ENCODE results near the gene UBAP2.
A peak's percentile ranks its signal among the peaks of the same experiment; 100 is the strongest.
"Not testable (repeated sequence)": the region's sequence is repeated elsewhere in the genome, so short reads cannot be mapped to it uniquely, and the experiment has no call there.

Gene UBAP2

DNA sequence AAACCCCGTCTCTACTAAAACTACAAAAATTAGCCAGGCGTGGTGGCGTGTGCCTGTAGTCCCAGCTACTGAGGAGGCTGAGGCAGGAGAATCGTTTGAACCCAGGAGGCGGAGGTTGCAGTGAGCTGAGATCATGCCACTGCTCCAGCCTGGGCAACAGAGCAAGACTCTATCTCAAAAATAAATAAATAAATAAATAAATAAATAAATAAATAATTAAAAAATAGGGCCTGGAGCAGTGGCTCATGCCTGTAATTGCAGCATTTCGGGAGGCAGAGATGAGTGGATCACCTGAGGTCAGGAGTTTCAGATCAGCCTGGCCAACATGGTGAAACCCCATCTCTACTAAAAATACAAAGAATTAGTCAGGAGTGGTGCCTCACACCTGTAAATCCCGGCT, 86.2 kb downstream of the UBAP2 start:
- not testable (repeated sequence) for DNase-seq

DNA sequence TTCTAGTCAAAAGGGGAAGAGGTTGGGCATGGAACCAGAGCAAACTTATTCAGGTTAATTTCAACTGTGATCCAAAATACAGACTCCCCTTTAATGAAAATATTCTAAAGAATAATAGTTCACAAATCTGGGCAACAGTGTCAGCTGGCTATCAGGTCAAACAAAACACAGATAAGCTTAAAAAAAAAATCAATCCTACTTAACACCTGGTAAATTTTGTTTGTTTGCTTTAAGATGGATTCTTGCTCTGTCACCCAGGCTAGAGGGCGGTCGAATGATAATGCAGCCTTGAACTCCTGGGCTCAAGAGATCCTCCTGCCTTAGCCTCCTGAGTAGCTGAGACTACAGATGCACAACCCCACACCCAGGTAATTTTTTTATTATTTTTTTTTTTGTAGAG, 89.0 kb downstream of the UBAP2 start:
- no peak for DNase-seq

DNA sequence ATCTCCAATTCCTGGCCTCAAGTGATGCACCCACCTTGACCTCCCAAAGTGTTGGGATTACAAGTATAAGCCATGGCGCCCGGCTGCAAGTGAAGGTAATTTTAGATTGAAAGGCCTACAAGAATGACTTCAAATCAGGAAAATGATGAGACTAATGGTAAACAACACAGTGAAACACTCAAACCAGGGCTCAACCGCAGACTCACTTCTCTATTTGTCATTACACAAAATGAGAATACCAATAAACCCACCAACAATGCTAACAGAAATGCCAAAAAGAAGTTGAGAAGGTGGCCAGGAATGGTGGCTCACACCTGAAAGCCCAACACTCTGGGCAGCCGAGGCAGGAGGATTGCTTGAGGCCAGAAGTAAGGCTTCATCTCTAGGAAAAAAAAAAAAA, 92.1 kb downstream of the UBAP2 start:
- no peak for DNase-seq

DNA sequence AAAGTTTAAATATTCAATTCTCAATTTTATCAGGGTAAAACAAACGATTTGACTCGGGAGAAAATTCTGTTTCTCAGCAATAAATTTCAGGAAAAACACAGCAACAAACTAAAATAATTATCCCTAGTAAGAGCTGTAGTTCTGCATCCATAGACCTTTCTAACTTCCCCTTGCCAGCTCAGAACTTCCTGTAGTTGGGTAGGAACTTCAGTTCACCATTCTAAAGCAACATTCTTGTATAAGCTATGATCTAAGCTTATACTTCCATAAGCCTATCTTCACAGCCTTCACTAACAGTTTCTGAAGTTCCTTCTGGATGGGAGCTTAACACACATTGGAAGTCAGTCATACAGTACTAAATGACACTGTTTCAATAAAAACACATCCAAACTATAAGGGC, 96.6 kb downstream of the UBAP2 start:
- DNase-seq: no peak

DNA sequence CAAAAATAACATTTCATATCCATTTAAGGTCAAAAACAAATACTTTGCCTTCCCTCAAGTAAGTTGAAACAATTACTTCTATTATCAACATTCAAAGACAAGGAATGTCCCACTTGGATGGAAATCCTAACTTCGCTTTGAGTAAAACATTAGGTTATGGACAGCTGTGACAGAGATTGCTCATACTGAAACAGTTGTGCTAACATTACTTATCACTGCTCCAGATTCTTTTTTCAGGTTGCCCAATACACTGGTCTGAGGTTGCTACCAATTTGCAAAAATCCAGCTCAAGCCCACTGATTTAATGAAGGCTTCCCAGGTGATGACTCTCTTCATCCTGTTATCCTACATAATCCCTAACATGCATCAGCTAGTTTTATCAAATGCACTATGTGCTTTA, 98.3 kb downstream of the UBAP2 start:
- DNase-seq: no peak

DNA sequence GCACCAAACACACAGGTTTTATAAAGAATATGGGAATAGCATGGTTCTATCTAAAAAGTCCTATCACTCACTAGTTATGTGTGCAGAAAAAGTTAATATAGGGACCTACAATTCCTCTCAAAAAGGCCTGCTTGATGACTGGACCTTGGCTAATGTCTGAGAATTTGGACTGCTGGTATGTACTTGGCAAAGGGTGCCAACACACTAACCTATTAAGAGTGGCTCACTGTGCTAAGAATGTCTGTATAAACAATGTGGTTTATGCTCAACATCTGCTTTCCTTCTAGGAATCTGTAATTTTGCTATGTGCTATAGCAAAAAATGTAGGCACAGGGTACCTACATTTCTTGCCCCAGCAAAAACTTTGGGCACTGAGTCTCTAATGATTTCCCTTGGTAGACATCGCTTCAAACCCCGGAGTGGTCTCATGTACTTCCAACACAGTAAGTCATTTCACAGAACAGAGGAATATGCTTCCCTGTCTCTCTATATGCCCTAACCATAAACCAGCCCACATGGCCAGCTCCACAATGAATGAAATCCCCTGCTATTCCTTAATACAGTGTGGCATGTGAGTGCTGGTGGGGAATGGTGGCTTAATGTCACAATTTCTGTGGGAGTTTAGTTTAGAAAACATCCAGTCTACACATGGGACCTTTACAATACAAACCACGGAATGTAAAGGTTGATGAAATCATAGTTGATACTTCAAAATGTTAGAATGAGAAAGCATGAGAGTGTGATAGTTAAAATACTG, 101.7 kb downstream of the UBAP2 start:
- no peak for DNase-seq

DNA sequence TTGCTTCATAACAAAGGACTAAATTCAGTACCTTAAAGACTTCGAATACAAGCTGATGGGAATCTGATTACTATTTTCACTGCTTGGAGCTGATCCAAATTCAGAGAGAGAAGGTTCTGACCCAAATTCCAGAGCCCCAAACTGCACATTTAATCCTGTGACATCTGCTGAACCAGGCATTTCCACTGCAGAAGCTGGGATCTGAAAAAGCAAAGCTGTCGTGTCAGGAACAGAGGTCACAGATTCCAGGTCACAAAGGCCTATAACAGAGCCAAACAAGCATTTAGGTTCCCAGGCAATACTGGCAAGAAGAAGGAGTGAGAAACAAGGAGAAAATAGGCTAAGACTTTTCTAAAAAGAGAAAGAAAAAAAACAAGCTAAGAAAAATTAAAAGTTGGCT, 105.3 kb downstream of the UBAP2 start:
- no peak for DNase-seq

DNA sequence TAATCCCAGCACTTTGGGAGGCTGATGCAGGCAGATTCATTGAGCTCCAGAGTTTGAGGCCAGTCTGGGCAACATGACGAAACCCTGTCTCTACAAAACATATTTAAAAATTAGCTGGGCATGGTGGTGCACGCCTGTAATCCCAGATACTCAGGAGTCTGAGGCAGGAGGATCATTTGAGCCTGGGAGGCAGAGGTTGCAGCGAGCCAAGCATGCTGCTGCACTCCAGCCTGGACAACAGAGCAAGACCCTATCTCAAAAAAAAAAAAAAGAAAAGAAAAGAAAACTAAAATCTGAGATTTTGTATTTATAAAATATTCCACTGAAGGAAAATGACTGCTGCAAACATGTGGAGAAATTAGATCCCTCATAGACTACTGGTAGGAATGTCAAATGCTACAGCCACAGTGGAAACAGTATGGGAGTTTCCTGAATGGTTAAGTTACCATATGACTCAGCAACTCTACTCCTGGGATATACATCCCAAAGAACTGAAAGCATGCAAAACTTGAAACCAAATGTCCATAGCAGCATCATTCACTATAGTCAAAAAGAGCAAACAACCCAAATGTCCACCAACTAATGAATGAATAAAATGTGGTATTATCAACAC, 106.1 kb downstream of the UBAP2 start:
- no peak for DNase-seq

DNA sequence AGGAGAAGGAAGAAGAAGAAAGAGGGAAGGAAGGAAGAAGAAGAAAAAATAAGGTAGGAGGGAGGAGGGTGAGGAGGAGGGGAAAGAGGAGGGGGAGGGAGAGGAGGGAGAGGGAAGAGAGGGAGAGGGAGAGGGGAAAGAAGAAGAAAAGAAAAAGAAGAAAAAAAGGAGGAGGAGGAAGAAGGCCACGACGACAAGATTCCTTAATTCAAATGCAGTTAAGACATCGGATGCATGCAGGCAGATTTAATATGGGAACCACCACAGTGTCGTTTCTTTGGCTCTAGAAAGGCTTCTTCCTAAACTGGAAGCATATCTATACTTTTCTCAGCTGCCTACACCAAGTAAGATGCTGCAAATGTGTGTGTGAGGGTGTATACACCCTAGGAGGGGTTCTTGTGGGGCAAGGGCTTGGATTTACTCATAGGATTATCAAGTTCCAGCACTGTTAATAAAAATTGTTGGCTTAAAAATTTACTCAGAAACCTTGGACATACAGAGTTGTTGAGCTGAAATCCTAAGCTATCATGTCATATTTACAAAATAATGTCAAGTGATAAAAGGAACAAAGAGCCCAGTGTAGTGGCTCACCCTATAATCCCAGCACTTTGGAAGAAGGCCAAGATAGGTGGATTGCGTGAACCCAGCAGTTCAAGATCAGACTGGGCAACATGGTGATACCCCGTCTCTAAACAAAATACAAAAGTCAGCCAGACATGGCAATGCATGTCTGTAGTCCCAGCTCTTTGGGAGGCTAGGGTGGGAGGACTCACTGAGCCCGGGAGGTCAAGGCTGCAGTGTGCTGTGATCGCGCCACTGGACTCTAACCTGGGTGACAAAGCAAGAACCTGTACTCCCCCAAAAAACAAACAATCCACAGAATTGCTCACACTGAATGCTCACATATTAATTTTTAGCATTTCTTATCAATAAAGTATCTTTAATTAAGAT, 108.5 kb downstream of the UBAP2 start:
- DNase-seq: no peak

DNA sequence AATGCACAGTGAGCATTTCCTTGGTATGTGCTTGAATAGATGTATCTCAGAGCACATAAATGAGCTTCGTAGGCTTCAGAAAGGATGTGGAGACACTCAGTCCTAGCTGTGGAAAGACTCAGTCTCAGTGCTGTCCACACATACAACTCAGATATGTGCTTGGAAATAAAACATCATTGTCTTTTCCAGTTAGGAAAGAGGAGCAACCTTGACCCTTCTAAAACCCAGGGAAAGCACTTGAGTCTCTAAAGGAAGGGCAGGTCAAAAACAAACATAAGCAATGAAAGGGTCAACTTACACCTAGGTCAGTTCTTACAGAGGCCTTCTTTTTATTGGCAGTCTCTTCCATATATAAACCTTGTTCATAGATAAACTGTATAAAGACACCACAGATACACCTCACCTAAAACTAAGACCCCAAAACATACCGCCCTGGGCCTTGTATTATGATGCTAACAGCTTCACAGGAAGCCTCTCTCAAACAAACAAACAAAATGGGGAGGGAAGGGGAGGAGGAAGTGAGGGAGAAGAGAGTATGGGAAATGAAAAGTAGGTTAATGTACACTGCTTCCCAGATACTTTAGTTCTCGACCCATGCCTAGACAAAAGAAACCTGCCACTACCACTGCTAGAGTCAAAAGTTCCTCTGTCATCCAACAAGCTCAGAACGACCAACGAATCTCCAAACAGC, 114.4 kb downstream of the UBAP2 start:
- DNase-seq: no peak

DNA sequence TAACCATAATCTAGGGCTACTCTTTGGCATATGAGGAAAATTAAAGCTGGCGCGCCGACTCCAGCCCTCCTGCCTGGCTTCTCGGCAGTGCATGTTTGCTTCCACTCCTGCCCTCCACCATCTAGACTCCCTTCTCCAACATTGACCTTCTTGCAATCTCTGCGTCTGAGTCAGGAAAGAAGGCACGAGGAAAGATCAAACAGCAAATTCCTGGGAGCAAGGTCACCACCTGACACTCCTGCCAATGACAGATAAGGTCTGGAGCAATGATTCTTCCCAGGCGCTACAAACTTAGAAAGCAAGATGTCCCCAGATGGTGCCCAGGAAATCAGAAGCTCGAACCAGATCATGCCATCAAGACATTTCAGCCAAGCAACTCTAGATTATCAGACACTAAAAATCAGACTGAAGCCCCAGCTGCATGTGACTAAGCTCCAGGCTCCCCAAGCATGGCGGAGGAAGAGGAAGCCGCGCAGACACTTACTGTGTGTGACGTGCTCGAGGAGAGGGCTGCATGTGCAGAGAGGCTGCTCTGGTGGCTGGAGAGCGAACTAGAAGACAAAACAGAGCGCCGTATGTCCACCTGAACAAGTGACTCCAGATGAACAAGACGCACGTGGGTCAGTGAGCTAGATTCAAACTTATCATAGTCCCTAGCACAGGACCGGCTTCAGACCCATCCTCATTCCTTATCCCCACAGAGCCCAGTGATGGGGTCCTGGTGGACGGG, 116.4 kb downstream of the UBAP2 start:
- DNase-seq: no peak

DNA sequence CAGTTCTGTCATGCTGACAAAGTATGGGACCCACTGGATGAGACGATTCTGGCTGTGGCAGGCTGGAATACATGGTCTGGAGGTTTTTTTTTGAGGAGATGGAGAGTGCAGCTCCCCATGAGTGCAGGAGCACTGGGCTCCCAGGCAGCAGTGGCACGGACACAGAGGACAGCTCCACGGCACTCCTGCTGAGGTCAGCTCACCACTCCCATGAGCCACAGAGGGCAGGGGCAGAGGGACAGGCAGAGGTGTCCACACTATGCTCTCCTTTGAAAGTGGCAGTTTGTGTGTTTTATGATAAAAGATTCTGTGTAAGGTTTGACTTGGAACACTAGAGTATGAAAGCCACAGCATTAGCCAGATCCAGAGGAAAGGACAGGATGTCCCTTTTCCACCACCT, 117.4 kb downstream of the UBAP2 start:
- no peak for DNase-seq

DNA sequence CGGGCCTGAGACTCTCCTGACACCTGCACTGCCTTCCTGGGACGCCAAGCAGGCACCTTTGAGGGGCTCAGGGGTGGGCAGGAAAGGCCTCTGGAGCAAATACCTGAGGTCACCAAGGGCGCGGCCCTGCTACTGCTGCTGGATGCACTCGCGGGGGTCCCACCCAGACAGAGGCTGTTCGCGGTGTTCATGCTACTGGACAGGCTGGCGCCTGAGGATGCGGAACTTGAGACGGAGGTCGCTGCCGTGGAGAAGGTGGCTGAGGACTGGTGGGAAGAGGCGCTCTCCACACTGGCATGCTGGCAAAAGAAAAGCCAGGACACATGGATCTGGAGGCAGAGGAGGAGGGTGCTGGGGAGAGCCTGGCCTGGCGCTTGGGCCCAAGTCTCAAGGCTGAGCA, 121.0 kb downstream of the UBAP2 start:
- no peak for DNase-seq

DNA sequence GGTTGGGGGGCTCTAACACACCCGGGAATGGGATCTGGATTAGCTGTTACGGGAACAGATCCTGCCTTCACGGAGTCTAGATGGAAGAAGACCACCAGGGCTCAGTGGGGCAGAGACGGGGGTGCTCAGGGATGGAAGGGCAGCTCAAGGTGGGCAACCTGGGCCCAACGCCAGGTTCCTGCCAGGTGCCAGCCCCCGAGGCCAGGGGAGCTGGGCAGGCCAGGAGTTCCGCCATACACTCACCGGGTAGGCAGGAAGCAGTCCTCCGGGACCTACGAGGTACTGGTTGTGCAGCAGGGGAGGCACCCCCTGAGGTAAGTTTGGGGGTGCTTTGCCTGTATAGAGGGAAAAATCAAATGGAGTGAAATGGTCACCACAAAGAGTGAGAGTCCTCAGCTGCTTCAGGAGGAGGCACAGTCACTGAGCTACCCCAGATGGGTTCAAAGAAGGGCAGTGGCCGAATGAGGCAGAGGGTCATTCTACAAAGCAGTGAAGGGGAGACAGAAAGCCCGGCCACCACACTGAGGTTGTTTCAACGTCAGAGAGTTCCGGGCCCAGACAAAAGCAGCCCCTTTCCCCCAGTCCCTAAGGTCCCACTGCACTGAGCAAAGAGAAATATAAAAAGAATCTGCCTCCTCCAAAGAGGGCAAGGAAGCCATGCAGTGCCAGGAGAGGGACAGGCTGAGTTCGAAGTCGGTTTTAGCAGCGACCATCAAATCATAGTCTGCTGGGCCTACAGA, 121.8 kb downstream of the UBAP2 start:
- no peak for DNase-seq

DNA sequence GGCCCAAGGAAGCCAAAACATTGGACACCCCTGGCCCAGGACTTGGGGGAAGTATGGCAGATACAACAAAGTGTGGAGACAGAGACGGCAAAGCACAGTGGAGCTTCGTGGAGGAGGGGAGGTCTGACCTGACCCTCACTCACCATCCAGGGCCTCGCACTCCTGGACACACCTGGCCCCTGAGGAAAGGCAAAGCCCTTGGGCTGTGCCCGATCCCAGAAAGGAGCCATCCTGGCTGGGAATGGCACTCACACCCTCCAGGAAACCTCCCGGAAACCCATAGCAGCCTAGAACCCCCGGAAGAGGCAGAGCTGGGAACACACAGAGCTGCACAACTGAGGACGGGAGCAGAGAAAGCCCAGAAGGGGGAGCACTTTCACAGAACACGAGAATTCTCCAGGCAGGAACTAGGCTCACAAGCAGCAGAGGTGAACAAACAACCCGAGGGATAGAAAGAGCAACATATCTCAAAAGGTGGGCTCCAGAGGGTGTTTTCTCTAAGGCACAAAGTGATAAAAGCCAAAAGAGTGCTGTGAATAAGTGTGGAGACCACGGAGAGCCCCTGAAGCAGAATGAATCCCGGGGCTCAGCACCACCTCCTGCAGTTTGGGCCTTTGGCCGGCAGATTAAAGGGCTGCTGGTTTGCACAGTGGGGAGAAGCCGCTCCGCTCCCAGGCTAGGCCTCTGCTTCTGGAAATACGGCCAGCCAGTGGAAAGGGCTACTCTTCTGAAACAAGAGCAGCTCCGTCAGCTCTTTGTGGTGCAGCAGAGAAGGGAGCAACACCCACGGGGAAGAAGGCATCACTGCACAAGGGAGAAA, 123.5 kb downstream of the UBAP2 start:
- DNase-seq: peak; percentile 33

DNA sequence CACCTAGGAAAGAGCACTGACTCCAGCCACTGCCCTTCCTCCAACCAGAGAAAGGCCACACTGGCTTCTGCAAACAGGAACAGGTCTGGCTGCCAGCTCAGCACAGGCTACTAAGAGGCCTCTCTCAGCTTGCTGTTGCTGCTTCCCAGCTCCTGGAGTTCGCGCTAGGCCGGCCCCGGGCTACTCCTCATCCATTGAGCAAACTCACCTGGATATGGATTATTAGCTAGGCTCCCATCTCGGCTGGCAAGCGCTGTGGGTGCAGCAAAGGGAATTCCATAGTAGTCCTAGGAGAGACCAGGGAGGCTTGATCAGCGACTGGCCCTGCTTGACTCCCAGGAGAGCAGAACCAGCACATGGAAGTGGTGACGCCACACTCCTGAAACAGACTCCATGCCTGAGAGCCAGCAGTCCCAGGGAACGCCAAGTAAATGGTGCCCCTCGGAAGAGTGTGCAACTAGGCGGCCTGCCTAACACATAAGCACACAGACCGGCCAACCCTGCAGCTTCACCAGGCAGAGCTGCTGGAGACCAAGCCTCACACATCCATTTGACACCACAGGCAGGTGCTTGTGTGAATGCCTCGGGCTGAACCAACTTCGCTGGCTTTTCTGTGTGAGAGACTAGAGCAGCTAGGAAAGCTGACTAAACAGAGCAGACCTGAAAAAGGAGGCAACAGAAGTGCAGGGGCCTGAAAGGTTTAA, 124.5 kb downstream of the UBAP2 start:
- DNase-seq: no peak

DNA sequence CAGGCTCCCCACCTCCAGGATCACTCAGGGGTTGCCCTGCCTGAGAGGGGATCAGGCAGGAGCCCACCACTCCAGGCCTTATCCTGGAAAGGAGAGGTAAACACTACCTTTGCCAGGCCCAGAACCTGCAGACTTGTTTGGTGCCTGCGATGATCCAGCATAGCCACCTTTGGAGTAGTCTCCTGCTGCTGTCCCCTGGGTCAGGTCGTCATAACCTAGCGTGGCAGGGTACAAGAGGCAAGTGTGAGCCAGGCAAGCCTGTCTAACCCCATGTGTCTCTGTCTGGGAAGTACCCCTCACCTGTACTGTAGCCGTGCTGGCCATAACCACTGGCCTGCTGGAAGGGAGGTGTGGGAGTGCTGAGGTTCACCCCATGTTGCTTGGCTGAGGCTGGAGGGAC, 125.6 kb downstream of the UBAP2 start:
- DNase-seq: no peak

DNA sequence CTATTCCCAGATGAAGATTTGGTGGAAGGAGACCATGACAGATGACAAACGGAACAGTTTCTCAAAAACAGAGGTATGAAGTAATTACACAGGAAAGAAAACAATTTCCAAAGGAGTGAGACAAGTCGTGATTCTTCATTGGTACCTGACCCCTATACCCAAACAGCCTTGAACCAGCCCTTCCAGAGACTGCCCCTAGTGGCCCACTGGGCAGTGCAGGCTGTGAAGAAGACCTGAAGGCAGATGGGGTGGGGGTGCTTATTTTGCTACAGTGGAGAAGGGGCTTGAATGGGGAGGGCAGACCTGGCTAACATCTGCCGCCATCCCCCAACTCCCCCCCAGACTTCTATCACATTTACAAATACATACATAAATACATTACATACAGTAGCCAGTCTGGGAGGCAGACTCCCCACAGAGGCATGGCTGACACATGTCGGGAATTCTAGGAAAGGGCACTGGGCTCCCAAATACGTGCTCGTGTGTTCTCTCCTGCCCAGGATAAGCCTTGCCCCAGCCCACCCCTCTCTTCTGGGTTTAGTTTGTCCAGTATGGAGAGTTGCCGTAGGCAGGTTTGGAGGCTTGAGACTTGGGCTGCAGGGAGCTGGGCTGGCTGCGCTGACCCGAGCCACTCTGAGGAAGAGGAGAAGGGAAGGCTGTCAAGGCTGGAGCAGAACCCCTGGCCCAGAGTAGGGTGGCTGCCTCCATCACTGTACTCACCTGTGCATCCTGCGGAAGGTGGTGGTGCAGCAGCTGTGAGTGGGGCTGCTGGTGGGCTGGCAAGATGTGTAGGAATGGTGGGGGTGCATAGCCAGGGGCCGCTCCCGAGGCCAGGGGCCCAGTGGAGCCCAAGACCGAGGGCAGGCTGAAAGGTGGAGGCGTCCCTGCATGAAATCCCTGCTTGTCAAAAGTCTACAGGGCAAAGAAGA, 126.5 kb downstream of the UBAP2 start:
- DNase-seq: peak; percentile 52
